Measurements from ENCODE around the gene CCDC85C.

CCDC85C gene

GRCh38 chr14:99551034-99551922, 52.7 kb downstream of the CCDC85C start:
- no peak for TF ChIP-seq CTCF (conservative IDR thresholded peaks at IDR 0.05; ENCODE audit: low read length)
- no peak overlapping the region for H3K4me3 ChIP-seq (ENCODE audit: low read length)
- no peak for DNase-seq (ENCODE audit: low read depth)

- no peak for DNase-seq (ENCODE audit: low read depth)
- H3K4me3 ChIP-seq (ENCODE audit: low read length) = no peak overlapping the region
- TF ChIP-seq CTCF (conservative IDR thresholded peaks at IDR 0.05; ENCODE audit: low read length) = no peak
Observed at GRCh38 chr14:99550387-99550992, 53.5 kb downstream of the CCDC85C start.

- H3K4me3 ChIP-seq (ENCODE audit: low read length) = no peak overlapping the region
- peak; percentile 52 for DNase-seq (ENCODE audit: low read depth)
- TF ChIP-seq CTCF (conservative IDR thresholded peaks at IDR 0.05; ENCODE audit: low read length) = no peak
Observed at GRCh38 chr14:99549684-99550083, 54.3 kb downstream of the CCDC85C start.

- TF ChIP-seq CTCF (conservative IDR thresholded peaks at IDR 0.05; ENCODE audit: low read length) = no peak
- H3K4me3 ChIP-seq (ENCODE audit: low read length) = no peak overlapping the region
- DNase-seq (ENCODE audit: low read depth) = no peak
Observed at GRCh38 chr14:99548871-99549515, 55.0 kb downstream of the CCDC85C start.

GRCh38 chr14:99548255-99548654, 55.8 kb downstream of the CCDC85C start:
- TF ChIP-seq CTCF (conservative IDR thresholded peaks at IDR 0.05; ENCODE audit: low read length) = no peak
- H3K4me3 ChIP-seq (ENCODE audit: low read length) = no peak overlapping the region
- DNase-seq (ENCODE audit: low read depth) = no peak

- TF ChIP-seq CTCF (conservative IDR thresholded peaks at IDR 0.05; ENCODE audit: low read length) = no peak
- DNase-seq (ENCODE audit: low read depth) = no peak
- H3K4me3 ChIP-seq (ENCODE audit: low read length) = no peak overlapping the region
Observed at GRCh38 chr14:99546234-99546879, 57.6 kb downstream of the CCDC85C start.
